Measurements from ENCODE around the gene CCL21. TPM values are rescaled to one million over a fixed set of nuclear protein-coding genes. Genes with fewer than 3 reads are reported as not detected.

CCL21 gene
- polyA plus RNA-seq, 1 donor from 2014 or later, result not detected

DNA sequence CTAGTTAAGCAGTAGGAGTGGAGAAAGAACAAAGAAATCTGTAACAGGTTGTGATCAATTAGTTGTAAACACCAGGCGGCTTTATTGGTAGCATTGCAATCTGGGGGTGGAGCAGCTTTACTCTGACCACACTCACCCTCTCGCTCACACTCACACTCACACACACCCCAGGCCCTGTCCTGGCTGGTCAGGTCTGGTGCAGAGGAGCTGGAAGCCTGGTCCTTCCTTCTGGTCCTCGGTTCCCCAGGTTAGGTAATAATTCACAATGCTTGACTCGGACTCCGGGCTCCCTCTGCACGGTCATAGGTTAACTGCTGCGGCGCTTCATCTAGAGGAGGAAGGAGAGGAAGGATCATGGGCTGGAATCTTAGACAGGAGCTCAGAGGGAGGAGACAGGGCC lies 20.4 kb downstream of the CCL21 start:
- Histone ChIP-seq H3K9ac (ENCODE audit: low read length) (no peak overlapping the region), H3K9me3 (ENCODE audit: low read length) (no peaks in the 10 kb centered on the region), H3K4me3 (ENCODE audit: low read length) (no peak overlapping the region), H3F3A (ENCODE audit: insufficient read depth, low read length, poor library complexity, severe bottlenecking) (no peaks in the 10 kb centered on the region), H3K9me2 (ENCODE audit: insufficient read depth, low read length) (no peaks in the 10 kb centered on the region), H2AFZ (ENCODE audit: low read depth, low read length) (no peak overlapping the region), H3K79me2 (replicated peaks; ENCODE audit: insufficient read depth, low read length) (no peaks in the 10 kb centered on the region), H3K27ac (ENCODE audit: low read length) (no peak overlapping the region), H3K27me3 (ENCODE audit: insufficient read depth, low read depth, low read length) (no peaks in the 10 kb centered on the region), H3K36me3 (ENCODE audit: insufficient read depth, low read length) (no peaks in the 10 kb centered on the region), H3K4me2 (ENCODE audit: low read length) (no peak overlapping the region), H4K20me1 (ENCODE audit: insufficient read depth) (no peaks in the 10 kb centered on the region)
- no peak for TF ChIP-seq REST (IDR thresholded peaks at IDR 0.05; ENCODE audit: borderline replicate concordance)
- TF ChIP-seq POLR2AphosphoS5 (IDR thresholded peaks at IDR 0.05), result no peak
- TF ChIP-seq SMC3 (conservative IDR thresholded peaks at IDR 0.05; ENCODE audit: poor library complexity), result no peak
- TF ChIP-seq EP300 (conservative IDR thresholded peaks at IDR 0.05; ENCODE audit: poor library complexity, severe bottlenecking), result no peak
- TF ChIP-seq, protein P1, sequence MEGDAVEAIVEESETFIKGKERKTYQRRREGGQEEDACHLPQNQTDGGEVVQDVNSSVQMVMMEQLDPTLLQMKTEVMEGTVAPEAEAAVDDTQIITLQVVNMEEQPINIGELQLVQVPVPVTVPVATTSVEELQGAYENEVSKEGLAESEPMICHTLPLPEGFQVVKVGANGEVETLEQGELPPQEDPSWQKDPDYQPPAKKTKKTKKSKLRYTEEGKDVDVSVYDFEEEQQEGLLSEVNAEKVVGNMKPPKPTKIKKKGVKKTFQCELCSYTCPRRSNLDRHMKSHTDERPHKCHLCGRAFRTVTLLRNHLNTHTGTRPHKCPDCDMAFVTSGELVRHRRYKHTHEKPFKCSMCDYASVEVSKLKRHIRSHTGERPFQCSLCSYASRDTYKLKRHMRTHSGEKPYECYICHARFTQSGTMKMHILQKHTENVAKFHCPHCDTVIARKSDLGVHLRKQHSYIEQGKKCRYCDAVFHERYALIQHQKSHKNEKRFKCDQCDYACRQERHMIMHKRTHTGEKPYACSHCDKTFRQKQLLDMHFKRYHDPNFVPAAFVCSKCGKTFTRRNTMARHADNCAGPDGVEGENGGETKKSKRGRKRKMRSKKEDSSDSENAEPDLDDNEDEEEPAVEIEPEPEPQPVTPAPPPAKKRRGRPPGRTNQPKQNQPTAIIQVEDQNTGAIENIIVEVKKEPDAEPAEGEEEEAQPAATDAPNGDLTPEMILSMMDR (IDR thresholded peaks at IDR 0.05; ENCODE audit: poor library complexity, severe bottlenecking), result no peak
- no peak for TF ChIP-seq MXI1 (conservative IDR thresholded peaks at IDR 0.05; ENCODE audit: poor library complexity, severe bottlenecking)
- no peak for TF ChIP-seq TAF1 (IDR thresholded peaks at IDR 0.05; ENCODE audit: low read depth)
- no peak for TF ChIP-seq RAD21 (conservative IDR thresholded peaks at IDR 0.05)

DNA sequence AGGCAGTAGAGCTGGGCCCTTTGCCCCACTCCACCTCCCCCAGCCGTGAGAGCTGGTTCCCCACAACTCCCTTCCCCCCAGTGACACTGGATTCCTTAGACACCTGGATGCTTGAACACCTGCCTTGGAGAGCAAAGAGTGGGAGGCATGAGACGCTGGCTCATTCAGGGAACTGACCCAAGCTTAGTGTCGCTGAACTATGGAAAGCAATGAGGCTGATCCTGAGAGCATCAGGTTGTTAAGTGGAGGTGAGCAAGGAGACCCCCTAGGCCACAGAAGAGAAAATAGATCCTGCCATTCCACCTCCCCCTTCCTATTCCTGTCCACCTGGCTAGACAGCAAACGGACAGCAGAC lies 20.8 kb downstream of the CCL21 start:
- Histone ChIP-seq H3K27me3 (ENCODE audit: insufficient read depth, low read depth, low read length) (no peaks in the 10 kb centered on the region), H3K36me3 (ENCODE audit: insufficient read depth, low read length) (no peaks in the 10 kb centered on the region), H3F3A (ENCODE audit: insufficient read depth, low read length, poor library complexity, severe bottlenecking) (no peaks in the 10 kb centered on the region), H3K27ac (ENCODE audit: low read length) (no peak overlapping the region), H3K9me2 (ENCODE audit: insufficient read depth, low read length) (no peaks in the 10 kb centered on the region), H2AFZ (ENCODE audit: low read depth, low read length) (no peak overlapping the region), H4K20me1 (ENCODE audit: insufficient read depth) (no peaks in the 10 kb centered on the region), H3K9me3 (ENCODE audit: low read length) (no peaks in the 10 kb centered on the region), H3K4me3 (ENCODE audit: low read length) (no peak overlapping the region), H3K9ac (ENCODE audit: low read length) (no peak overlapping the region), H3K4me2 (ENCODE audit: low read length) (no peak overlapping the region), H3K79me2 (replicated peaks; ENCODE audit: insufficient read depth, low read length) (no peaks in the 10 kb centered on the region)
- no peak for TF ChIP-seq EP300 (conservative IDR thresholded peaks at IDR 0.05; ENCODE audit: poor library complexity, severe bottlenecking)
- no peak for TF ChIP-seq EZH2 (IDR thresholded peaks at IDR 0.05; ENCODE audit: borderline replicate concordance, insufficient read depth, low read length, poor library complexity, severe bottlenecking)

Data from neural cell (in vitro differentiated cells).